GM23338 (cell line): ENCODE data around the gene EMX1. TPM values are rescaled to one million over a fixed set of nuclear protein-coding genes. Genes with fewer than 3 reads are reported as not detected.

Experiments
- ATAC-seq: fragments of 200-7000 bp; cut with Tn5 transposase; 3 replicates; pipeline ENCODE4 v1.9.1; 2020
- DNase-seq: peaks from one replicate; pipeline ENCODE4 v3.0.0-alpha.2; 2015; ENCODE audit warnings: low spot score
- H2AFZ ChIP-seq: fragments of 200-600 bp; sonication (generic); 2 replicates; pipeline ENCODE4 v1.8.0; 2016; ENCODE audit warnings: antibody characterized with exemption, mild to moderate bottlenecking, moderate library complexity
- H3F3A ChIP-seq: fragments of 200-600 bp; sonication (generic); replicated peaks from 2 replicates; pipeline ENCODE4 v1.8.0; 2017; ENCODE audit warnings: antibody characterized with exemption, mixed run types, low read depth
- H3K27ac ChIP-seq: fragments of 200-600 bp; sonication (generic); 2 replicates; pipeline ENCODE4 v1.6.1; 2016; ENCODE audit warnings: low read depth
- H3K27me3 ChIP-seq: fragments of 200-600 bp; sonication (generic); 2 replicates; pipeline ENCODE4 v1.8.0; 2016; ENCODE audit warnings: mild to moderate bottlenecking, mixed run types, moderate library complexity; ENCODE audit not compliant: insufficient read depth
- H3K36me3 ChIP-seq: fragments of 200-600 bp; sonication (generic); 2 replicates; pipeline ENCODE4 v1.8.0; 2016; ENCODE audit warnings: mild to moderate bottlenecking; ENCODE audit not compliant: insufficient read depth
- H3K4me1 ChIP-seq: fragments of 200-600 bp; sonication (generic); 2 replicates; pipeline ENCODE4 v1.8.0; 2016; ENCODE audit warnings: mild to moderate bottlenecking, moderate library complexity; ENCODE audit not compliant: insufficient read depth
- H3K4me2 ChIP-seq: fragments of 200-600 bp; sonication (generic); 2 replicates; pipeline ENCODE4 v1.7.1; 2017; ENCODE audit warnings: mixed run types
- H3K4me3 ChIP-seq: fragments of 200-600 bp; sonication (generic); 2 replicates; pipeline ENCODE4 v1.6.1; 2016; ENCODE audit warnings: mixed run types
- H3K79me2 ChIP-seq: fragments of 200-600 bp; sonication (generic); replicated peaks from 2 replicates; pipeline ENCODE4 v1.8.0; 2017; ENCODE audit warnings: mild to moderate bottlenecking; ENCODE audit not compliant: insufficient read depth
- H3K9me2 ChIP-seq: fragments of 200-600 bp; sonication (generic); 2 replicates; pipeline ENCODE4 v1.8.0; 2017; ENCODE audit not compliant: insufficient read depth
- H4K20me1 ChIP-seq: fragments of 200-600 bp; sonication (generic); replicated peaks from 2 replicates; pipeline ENCODE4 v1.8.0; 2017; ENCODE audit warnings: mild to moderate bottlenecking; ENCODE audit not compliant: insufficient read depth
- H3K27ac Mint-ChIP-seq: 2 replicates; pipeline ENCODE4 v1.8.0; 2020; ENCODE audit warnings: inconsistent platforms, mild to moderate bottlenecking, moderate library complexity, mixed read lengths
- H3K27me3 Mint-ChIP-seq: 3 replicates; pipeline ENCODE4 v1.8.0; 2022; ENCODE audit warnings: low read depth, mild to moderate bottlenecking, moderate library complexity, mixed read lengths, inconsistent platforms; ENCODE audit not compliant: insufficient read depth, poor library complexity
- H3K36me3 Mint-ChIP-seq: 3 replicates; pipeline ENCODE4 v1.8.0; 2021; ENCODE audit warnings: low read depth, mild to moderate bottlenecking, inconsistent platforms, moderate library complexity, mixed read lengths
- H3K4me1 Mint-ChIP-seq: 3 replicates; pipeline ENCODE4 v1.8.0; 2020; ENCODE audit warnings: mild to moderate bottlenecking, inconsistent platforms, mixed read lengths
- H3K4me3 Mint-ChIP-seq: 3 replicates; pipeline ENCODE4 v1.8.0; 2021; ENCODE audit warnings: moderate library complexity, mild to moderate bottlenecking, inconsistent platforms, mixed read lengths
- H3K9me3 Mint-ChIP-seq: 3 replicates; pipeline ENCODE4 v1.8.0; 2020; ENCODE audit warnings: moderate library complexity, mild to moderate bottlenecking, inconsistent platforms, mixed read lengths
- CTCF ChIP-seq, 2 experiments: fragments of 200-600 bp in 1 of 2; sonication (generic) in 1 of 2; conservative IDR thresholded peaks; 2 replicates each; pipeline versions ENCODE4 v1.5.1 to v1.6.1; 2016 to 2017; ENCODE audit warnings: antibody characterized with exemption in 2 of 2, low read depth in 2 of 2, mild to moderate bottlenecking in 2 of 2, moderate library complexity in 1 of 2
- EZH2phosphoT487 ChIP-seq: fragments of 200-600 bp; sonication (generic); IDR thresholded peaks from one replicate; pipeline ENCODE4 v1.8.1; 2018; ENCODE audit warnings: antibody characterized with exemption; ENCODE audit not compliant: unreplicated experiment
- NANOG ChIP-seq: IDR thresholded peaks from 2 replicates; pipeline ENCODE4 v1.6.1; 2016; ENCODE audit warnings: antibody characterized with exemption, borderline replicate concordance
- POLR2AphosphoS5 ChIP-seq: IDR thresholded peaks from 2 replicates; pipeline ENCODE4 v1.6.1; 2016; ENCODE audit warnings: antibody characterized with exemption, low read depth
- ZNF114 ChIP-seq: fragments of 250-450 bp; sonication (Bioruptor Pico); IDR thresholded peaks from 2 replicates; pipeline ENCODE4 v1.5.0; 2020; ENCODE audit warnings: mild to moderate bottlenecking, moderate library complexity
- polyA plus RNA-seq: library from polyadenylated mRNA; unstranded; fragments of >200 nt; fragmentation: Nextera tagmentation; extraction: Ambion mirVana; gene quantifications from 2 replicates; pipeline ENCODE4 v1.2.1, GENCODE V29; 2016
- total RNA-seq: library from RNA; depleted of rRNA; stranded (reverse); fragments of >200 nt; shearing (Covaris generic); gene quantifications from 2 replicates; pipeline ENCODE4 v1.2.3, GENCODE V29; 2014
- TF ChIP-seq, protein P1 (sequence below): IDR thresholded peaks from one replicate; pipeline ENCODE4 v1.6.1; 2018; ENCODE audit warnings: antibody characterized with exemption; ENCODE audit not compliant: unreplicated experiment

EMX1 gene
- total and polyA plus RNA-seq, 2 experiments from 2014 or later = 3.9 to 7.9 TPM

DNA sequence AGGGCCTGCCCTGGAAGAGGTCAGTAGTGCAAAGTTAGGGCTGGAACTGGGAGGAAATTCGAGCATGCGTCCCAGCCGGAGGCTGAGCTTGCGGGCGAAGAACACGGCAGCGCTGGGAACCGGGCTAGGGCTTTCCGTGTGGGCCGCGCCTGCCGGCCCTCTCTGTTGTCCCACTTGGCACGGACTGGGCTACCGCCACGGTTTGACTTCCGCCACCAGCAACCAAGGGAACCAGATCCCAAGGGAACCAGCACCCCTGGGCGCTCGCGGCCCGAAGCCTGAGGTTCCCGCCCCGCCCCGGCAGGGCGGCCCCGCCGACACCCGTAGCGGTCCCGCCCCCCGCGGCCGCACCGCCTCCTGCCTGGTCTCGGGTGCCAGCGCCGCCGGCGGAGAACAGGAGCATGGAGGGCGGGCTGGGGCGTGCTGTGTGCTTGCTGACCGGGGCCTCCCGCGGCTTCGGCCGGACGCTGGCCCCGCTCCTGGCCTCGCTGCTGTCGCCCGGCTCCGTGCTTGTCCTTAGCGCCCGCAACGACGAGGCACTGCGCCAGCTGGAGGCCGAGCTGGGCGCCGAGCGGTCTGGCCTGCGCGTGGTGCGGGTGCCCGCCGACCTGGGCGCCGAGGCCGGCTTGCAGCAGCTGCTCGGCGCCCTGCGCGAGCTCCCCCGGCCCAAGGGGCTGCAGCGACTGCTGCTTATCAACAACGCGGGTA is 30.1 kb upstream of the EMX1 start, which contains the start of gene SPR:
Gene SPR (plus strand): TSS at position 377 of the 708 bp plus-strand sequence. CDS start 25 bp downstream, at position 402.
- H3K4me3 Mint-ChIP-seq = peak within 1 kb of the TSS; percentile 76
- H3K9me3 Mint-ChIP-seq = no peaks in the 10 kb centered on the region
- Histone ChIP-seq H3K36me3 (no peaks in the 10 kb centered on the region), H4K20me1 (no peaks in the 10 kb centered on the region; the same call in 1 of the 2 replicates), H3K4me1 (peaks cover 14% of the 10 kb centered on the region; the same call in 1 of the 2 replicates), H3F3A (peaks cover 12% of the 10 kb centered on the region; the same call in 1 of the 2 replicates), H3K4me2 (peak within 1 kb of the TSS; percentile 91), H3K27ac (no peak within 1 kb of the TSS), H3K27me3 (peaks cover 46% of the 10 kb centered on the region), H2AFZ (peak within 1 kb of the TSS; percentile 98), H3K4me3 (peak within 1 kb of the TSS; percentile 79), H3K79me2 (no peaks in the 10 kb centered on the region), H3K9me2 (no peaks in the 10 kb centered on the region)
- no peaks in the 10 kb centered on the region for H3K36me3 Mint-ChIP-seq
- peaks cover 29% of the 10 kb centered on the region for H3K27me3 Mint-ChIP-seq
- TF ChIP-seq NANOG = no peak
- peak in 1 of 2 experiments; percentile 10; a peak in 2 of 4 replicates for TF ChIP-seq CTCF (conservative IDR thresholded peaks at IDR 0.05; ENCODE audit: low read depth in 2 of 2)
- DNase-seq = peak; percentile 73
- peak; percentile 71 for ATAC-seq
- no peak within 1 kb of the TSS for H3K27ac Mint-ChIP-seq
- H3K4me1 Mint-ChIP-seq = peaks cover 5% of the 10 kb centered on the region; the same call in 2 of the 3 replicates

- H3K27ac Mint-ChIP-seq = no peak overlapping the region
- Histone ChIP-seq H3K4me1 (peaks cover 14% of the 10 kb centered on the region; the same call in 1 of the 2 replicates), H3K9me2 (no peaks in the 10 kb centered on the region), H3K4me3 (peak overlapping the region; percentile 79), H3K4me2 (peak overlapping the region; percentile 91), H4K20me1 (no peaks in the 10 kb centered on the region; the same call in 1 of the 2 replicates), H3F3A (peaks cover 12% of the 10 kb centered on the region; the same call in 1 of the 2 replicates), H2AFZ (peak overlapping the region; percentile 98), H3K79me2 (no peaks in the 10 kb centered on the region), H3K27me3 (peaks cover 46% of the 10 kb centered on the region), H3K36me3 (no peaks in the 10 kb centered on the region), H3K27ac (no peak overlapping the region)
- DNase-seq (peak; percentile 98), ATAC-seq (peak; percentile 77)
- peak overlapping the region; percentile 72 for H3K4me3 Mint-ChIP-seq
- peaks cover 5% of the 10 kb centered on the region; the same call in 2 of the 3 replicates for H3K4me1 Mint-ChIP-seq
- no peaks in the 10 kb centered on the region for H3K36me3 Mint-ChIP-seq
- no peaks in the 10 kb centered on the region for H3K9me3 Mint-ChIP-seq
- H3K27me3 Mint-ChIP-seq = peaks cover 31% of the 10 kb centered on the region
- no peak for TF ChIP-seq EZH2phosphoT487
- no peak for TF ChIP-seq ZNF114 (CRISPR knock-in tag)
- TF ChIP-seq, protein P1, sequence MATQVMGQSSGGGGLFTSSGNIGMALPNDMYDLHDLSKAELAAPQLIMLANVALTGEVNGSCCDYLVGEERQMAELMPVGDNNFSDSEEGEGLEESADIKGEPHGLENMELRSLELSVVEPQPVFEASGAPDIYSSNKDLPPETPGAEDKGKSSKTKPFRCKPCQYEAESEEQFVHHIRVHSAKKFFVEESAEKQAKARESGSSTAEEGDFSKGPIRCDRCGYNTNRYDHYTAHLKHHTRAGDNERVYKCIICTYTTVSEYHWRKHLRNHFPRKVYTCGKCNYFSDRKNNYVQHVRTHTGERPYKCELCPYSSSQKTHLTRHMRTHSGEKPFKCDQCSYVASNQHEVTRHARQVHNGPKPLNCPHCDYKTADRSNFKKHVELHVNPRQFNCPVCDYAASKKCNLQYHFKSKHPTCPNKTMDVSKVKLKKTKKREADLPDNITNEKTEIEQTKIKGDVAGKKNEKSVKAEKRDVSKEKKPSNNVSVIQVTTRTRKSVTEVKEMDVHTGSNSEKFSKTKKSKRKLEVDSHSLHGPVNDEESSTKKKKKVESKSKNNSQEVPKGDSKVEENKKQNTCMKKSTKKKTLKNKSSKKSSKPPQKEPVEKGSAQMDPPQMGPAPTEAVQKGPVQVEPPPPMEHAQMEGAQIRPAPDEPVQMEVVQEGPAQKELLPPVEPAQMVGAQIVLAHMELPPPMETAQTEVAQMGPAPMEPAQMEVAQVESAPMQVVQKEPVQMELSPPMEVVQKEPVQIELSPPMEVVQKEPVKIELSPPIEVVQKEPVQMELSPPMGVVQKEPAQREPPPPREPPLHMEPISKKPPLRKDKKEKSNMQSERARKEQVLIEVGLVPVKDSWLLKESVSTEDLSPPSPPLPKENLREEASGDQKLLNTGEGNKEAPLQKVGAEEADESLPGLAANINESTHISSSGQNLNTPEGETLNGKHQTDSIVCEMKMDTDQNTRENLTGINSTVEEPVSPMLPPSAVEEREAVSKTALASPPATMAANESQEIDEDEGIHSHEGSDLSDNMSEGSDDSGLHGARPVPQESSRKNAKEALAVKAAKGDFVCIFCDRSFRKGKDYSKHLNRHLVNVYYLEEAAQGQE = no peak
- TF ChIP-seq CTCF (conservative IDR thresholded peaks at IDR 0.05; ENCODE audit: low read depth in 2 of 2) = peak; percentile 82 to 86
- TF ChIP-seq POLR2AphosphoS5 = no peak
Measured at GRCh38 chr2:72887740-72888437, 29.4 kb upstream of the EMX1 start.
